Activated CD8-positive, alpha-beta memory T cell treated with anti-CD3 and anti-CD28 coated beads, Interleukin-2, amount 50 U/mL, for 1 hour (primary cell): ENCODE results near the gene LONP1.
"Not testable (repeated sequence)": the region's sequence is repeated elsewhere in the genome, so short reads cannot be mapped to it uniquely, and the experiment has no call there.

Experiments used
- DNase-seq: peaks from one replicate; pipeline ENCODE4 v3.0.0-alpha.2; 2020; ENCODE audit errors: extremely low read depth

The LONP1 gene

DNA sequence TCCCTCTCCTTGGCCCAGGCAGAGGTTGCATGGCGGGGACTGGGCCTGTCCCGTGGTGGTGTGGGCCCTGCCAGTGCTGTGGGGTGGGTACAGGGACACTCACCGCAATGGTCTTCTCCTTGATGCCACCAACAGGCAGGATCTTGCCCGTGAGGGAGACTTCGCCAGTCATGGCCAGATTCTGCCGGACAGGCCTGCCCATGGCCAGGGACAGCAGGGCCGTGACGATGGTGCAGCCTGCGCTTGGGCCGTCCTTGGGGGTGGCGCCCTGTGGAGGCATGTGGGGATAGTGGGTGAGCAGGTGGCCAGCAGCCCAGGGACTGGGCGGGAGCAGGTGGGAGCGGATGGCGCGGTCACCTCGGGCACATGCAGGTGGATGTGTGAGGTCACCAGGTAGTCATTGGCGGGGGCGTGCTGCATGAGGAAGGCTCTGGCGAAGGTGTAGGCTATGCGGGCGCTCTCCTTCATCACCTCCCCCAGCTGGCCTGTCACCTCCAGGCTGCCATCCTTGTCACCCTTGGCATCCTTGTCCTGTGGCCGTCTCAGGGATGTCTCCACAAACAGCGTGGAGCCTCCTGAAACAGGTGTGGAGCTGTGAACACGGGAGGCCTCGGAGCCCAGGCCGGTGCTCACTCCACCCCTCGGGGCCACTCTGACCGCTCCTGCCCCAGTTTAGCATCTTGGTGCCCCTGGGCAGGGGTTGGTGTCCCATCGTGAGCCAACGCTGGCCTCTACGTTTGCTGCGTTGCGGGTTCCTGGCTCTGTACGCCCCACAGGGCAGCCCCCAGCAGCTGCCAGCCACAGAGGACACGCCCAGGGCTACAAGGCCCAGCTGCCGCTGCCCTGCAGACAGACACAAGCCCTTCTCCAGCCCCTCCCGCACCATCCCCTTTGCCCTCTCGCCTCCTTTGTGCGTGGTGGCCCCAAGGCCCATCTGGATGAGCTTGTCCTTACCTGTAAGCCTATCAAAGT, 26.5 kb downstream of the LONP1 start:
- DNase-seq = no peak

GRCh38 chr19:5692723-5693194, 27.2 kb downstream of the LONP1 start:
- DNase-seq = no peak

GRCh38 chr19:5691822-5692722, 27.9 kb downstream of the LONP1 start:
- no peak for DNase-seq

- DNase-seq = no peak
Observed at GRCh38 chr19:5690955-5691821, 28.8 kb downstream of the LONP1 start.

DNA sequence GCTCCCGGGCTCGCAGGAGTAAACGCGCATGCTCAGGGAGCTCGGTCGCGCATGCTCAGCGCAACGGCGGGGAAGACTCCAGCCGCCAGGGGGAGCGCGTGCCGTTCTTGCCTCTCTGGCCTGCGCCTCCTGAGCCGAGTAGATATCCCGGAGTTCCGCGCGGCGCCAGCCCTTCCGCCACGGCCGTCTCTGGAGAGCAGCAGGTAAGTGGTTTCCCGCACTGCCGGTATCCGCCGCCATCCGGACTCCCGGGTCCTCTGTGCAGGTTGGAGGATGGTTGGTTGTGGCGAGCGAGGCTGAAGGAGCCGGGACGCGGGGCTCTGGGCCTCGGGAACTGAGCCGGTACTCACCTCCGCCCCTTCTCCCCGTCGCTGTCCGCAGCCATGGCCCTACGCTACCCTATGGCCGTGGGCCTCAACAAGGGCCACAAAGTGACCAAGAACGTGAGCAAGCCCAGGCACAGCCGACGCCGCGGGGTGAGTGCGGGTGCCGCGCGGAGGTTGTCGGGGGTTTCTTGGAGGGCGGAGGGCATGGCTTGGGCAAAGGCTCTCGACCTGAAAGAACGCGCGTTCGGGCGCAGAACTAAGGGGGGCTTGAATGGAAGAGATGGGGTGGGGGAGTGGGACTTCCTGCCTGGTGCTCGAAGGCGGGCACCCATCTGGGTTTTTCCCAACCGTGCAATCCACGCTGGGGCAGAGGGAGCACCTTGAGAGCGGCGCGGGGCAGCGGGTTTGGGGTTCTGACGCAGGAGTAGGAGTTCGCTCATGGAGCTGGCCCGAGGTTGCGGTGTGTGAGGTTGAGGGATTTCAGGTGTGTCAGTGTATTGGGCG, 29.6 kb downstream of the LONP1 start, which contains the start of gene RPL36:
RPL36 (plus strand) TSS at position 171 of the 830 bp plus-strand sequence; CDS start at position 384, 213 bp downstream.
- peak; percentile 93 for DNase-seq

DNA sequence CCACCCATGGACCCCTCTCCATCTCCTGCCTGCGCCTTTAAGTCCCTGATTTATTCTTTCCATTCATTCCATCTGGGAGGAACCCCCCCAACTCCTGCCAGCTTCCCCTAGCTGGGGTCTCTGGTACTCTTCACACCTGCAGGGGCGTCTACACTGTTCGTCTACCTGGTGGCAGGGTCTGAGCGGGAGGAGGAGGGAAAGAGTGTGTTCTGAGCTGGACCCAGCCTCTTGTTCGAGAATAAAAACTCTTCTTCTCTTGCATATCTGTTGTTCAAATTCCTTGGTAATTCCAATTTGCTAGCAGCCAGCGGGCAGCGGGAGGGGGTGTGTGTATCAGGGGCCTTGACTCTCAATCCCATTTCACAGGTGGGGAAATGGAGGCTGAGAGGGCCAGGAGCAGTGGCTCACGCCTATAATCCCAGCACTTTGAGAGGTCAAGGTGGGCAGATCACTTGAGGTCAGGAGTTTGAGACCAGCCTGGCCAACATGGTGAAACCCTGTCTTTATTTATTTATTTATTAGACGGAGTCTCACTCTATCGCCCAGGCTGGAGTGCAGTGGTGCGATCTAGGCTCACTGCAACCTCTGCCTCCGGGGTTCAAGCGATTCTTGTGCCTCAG, 31.6 kb downstream of the LONP1 start:
- not testable (repeated sequence) for DNase-seq

GRCh38 chr19:5687360-5688198, 32.4 kb downstream of the LONP1 start:
- DNase-seq = no peak

GRCh38 chr19:5686647-5687359, 33.1 kb downstream of the LONP1 start:
- DNase-seq = peak; percentile 71

DNA sequence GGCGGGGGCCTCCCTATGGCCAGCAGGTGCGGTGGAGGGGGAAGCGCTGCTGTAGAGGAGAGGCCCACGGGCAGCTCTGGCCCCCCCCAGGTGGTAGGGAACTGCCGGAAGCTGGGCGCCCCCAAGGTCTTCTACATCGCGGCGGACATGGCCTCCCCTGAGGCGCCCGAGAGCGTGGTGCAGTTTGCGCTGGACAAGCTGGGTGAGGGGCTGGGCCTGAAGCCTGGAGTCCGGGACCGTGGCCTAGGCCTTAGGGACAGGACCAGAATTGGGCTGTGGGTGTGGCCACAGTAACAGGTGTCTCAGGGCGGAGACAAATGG, 33.7 kb downstream of the LONP1 start:
- DNase-seq = no peak

- no peak for DNase-seq
Observed at GRCh38 chr19:5684694-5685430, 35.1 kb downstream of the LONP1 start.

GRCh38 chr19:5683177-5683886, 36.6 kb downstream of the LONP1 start:
- no peak for DNase-seq

- DNase-seq = no peak
Observed at GRCh38 chr19:5682107-5682482, 37.9 kb downstream of the LONP1 start.

- DNase-seq = no peak
Observed at GRCh38 chr19:5681391-5682106, 38.4 kb downstream of the LONP1 start.

DNA sequence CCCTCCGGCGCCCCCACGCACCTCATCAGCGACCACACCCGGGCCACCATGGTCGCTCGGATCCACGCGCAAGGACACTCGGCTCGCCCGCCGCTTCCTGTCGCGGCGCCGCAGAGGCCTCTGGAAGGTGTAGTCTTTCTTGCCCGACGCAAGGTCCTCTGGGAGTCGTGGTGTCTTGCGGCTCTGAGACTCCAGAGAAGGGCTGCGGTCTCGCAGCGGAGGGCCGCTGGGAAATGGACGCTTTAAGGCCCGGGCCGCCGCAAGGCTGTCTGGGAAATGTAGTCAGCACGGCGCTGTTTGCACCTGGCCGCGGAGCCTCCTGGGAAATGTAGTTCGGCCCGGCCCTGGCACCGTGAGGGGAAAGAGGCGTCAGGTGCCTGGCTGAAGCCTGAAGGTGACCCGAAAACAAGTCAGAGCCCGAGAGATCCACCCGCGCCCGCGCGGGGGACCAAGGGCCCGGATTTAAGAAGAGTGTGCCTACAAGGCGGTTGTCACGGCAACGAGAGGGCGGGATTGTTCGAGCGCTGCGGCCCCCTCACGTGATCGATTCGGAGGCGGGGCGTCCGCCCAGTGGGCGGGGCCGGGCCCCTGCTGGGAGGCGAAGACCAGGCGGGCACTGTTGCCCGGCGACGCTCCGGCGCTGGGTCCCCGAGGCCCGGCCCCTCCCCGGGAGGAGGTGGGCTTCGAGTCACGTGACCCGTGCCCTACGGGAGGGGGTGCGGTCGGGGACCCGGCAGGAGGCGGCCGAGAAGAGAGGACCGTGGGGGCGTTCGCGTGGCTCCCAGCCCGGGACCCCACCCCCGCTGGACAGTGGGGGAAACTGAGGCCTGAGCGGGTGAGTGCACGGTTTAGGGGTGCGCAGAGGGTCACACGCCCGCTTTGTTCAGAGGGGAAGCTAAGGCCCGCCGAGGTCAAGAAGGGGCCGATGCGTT, 39.2 kb downstream of the LONP1 start, which contains the start of the genes HSD11B1L and MICOS13:
HSD11B1L (plus strand) TSS at position 591 of the 932 bp plus-strand sequence. CDS start 3,806 bp downstream, outside the sequence.
MICOS13 (minus strand) TSS at position 80 of the 932 bp plus-strand sequence; CDS start at position 50, 30 bp downstream.
- DNase-seq = peak; percentile 93

GRCh38 chr19:5680084-5680436, 39.9 kb downstream of the LONP1 start:
- no peak for DNase-seq
